WTC11 (cell line): ENCODE measurements around the gene PEX19.

Source experiments
- CTCF ChIP-seq: fragments of 200-600 bp; IDR thresholded peaks from 2 replicates; pipeline ENCODE4 v1.8.0; 2022; ENCODE audit warnings: antibody characterized with exemption
- FOXP4 ChIP-seq: sonication (generic); formaldehyde crosslinking; IDR thresholded peaks from 2 replicates; pipeline ENCODE4 v1.8.0; 2022; ENCODE audit warnings: mild to moderate bottlenecking, missing genetic modification reagents

GRCh38 chr1:160282807-160283206, 2.1 kb downstream of the PEX19 start:
- TF ChIP-seq FOXP4 (CRISPR knock-in tag) (no peak), CTCF (no peak)
